Central memory CD4-positive, alpha-beta T cell (primary cell): ENCODE measurements around the gene ATCAY.
"Not testable (repeated sequence)": the region's sequence is repeated elsewhere in the genome, so short reads cannot be mapped to it uniquely, and the experiment has no call there.

Source experiments
- DNase-seq: peaks from one replicate; pipeline ENCODE4 v3.0.0; 2022

ATCAY gene

GRCh38 chr19:3949997-3950859 lies 69.7 kb downstream of the ATCAY start:
- DNase-seq = no peak

- DNase-seq = no peak
Measured at GRCh38 chr19:3950871-3951861, 70.7 kb downstream of the ATCAY start.

DNA sequence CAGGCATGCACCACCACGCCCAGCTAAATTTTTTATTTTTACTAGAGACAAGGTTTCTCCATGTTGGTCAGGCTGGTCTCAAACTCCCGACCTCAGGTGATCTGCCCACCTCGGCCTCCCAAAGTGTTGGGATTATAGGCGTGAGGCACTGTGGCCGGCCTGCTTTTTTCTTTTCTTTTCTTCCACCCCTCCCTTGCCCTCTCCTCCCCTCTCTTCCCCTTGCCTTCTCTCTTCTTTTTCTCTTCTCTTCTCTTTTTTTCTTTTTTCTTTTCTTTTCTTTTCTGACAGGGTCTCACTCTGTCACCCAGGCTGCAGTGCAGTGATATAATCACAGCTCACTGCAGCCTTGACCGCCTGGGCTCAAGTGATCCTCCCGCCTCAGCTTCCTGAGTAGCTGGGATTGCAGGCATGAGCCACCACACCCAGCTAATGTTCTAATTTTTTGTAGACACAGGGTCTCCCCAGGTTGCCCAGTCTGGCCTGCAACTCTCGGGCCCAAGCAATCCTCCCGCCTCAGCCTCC lies 72.3 kb downstream of the ATCAY start:
- DNase-seq = not testable (repeated sequence)

- no peak for DNase-seq
Measured at GRCh38 chr19:3954107-3954506, 73.6 kb downstream of the ATCAY start.

- DNase-seq = not testable (repeated sequence)
Measured at GRCh38 chr19:3955276-3955675, 74.8 kb downstream of the ATCAY start.

GRCh38 chr19:3955688-3956087 lies 75.2 kb downstream of the ATCAY start:
- no peak for DNase-seq

DNA sequence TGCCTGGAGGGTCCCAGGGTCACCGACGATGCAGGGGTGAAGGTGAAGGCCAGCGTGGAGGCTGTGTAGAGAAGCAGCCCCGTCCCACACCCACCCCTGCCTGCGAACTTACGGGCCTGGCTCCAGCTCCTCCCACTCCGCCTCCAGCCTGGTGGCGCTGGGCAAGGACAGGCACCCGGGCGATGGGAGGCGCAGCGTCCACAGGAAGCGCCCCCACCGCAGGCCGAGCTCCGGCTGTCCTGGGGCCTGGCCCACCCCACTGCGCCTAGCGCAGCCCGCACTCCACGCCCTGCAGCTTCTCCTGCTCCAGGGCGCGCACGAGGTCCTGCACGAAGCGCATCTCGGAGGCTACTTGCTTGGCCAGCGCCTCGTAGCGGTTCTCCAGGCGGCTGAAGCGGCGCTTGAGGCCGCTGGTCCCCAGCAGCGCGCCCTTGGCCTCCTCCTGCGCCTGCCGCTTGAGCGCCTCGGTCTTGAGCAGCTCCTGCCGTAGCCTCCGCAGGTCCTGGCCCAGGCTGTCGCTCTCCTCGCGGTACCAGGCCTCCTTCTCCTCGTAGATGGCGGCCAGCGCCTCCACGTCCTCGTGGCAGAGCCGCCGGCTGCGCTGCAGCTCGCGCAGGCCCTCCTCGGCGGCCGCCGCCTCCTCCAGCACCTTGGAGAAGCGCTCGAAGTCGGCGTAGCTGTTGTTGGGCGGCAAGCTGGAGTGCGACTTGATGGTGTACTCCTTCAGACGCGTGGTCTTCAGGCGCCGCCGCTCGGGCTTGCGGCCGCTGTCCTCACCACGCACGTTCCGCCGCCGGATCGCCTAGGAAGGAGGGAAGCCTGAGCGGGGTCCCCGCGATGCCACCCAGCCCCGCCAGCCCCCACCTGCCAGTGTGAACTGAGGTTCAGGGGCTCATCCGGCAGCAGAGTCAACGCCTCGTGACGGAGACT lies 78.6 kb downstream of the ATCAY start:
- DNase-seq = no peak

- no peak for DNase-seq
Measured at GRCh38 chr19:3959766-3960131, 79.3 kb downstream of the ATCAY start.

- no peak for DNase-seq
Measured at GRCh38 chr19:3961007-3961406, 80.5 kb downstream of the ATCAY start.

DNA sequence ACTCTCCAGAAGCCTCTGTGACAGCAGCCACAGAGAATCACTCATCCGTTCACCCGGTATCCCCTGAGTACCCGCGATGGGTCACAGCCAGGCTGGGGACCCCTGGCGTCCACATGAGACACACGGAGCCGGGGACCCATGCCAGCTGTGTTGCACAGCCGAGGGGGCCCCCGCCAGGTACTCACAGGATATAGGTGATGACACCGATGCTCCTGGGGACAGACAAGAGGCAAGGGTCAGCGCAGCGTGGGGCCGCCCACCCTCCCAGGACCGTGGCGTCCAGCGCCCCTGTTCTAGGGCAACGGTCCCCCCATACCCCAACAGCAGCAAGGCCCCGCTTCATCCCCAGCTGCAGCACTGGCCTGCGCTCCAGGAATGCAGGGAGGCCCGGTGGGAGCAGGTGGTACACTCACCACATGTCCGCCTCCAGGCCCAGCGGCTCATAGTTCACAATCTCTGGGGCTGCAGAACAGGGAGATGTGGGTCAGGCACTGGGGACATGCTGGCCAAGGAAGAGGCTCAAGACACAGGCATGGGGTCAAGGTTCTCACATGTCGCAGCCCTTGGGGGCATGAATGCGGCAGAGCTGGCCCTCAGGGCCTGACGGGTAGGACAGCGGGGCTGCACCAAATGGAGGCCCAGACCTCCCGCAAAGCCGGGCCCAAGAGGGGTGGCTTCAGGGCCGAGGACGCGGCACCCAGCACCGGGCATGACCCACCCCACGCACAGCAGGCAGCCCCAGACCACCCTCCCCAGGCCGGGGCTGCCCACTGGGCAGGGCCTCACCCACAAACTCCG lies 83.2 kb downstream of the ATCAY start:
- no peak for DNase-seq

GRCh38 chr19:3964256-3965194 lies 84.0 kb downstream of the ATCAY start:
- no peak for DNase-seq

GRCh38 chr19:3966051-3967017 lies 85.8 kb downstream of the ATCAY start:
- no peak for DNase-seq

- not testable (repeated sequence) for DNase-seq
Measured at GRCh38 chr19:3967983-3968382, 87.5 kb downstream of the ATCAY start.

- no peak for DNase-seq
Measured at GRCh38 chr19:3968556-3969434, 88.3 kb downstream of the ATCAY start.

DNA sequence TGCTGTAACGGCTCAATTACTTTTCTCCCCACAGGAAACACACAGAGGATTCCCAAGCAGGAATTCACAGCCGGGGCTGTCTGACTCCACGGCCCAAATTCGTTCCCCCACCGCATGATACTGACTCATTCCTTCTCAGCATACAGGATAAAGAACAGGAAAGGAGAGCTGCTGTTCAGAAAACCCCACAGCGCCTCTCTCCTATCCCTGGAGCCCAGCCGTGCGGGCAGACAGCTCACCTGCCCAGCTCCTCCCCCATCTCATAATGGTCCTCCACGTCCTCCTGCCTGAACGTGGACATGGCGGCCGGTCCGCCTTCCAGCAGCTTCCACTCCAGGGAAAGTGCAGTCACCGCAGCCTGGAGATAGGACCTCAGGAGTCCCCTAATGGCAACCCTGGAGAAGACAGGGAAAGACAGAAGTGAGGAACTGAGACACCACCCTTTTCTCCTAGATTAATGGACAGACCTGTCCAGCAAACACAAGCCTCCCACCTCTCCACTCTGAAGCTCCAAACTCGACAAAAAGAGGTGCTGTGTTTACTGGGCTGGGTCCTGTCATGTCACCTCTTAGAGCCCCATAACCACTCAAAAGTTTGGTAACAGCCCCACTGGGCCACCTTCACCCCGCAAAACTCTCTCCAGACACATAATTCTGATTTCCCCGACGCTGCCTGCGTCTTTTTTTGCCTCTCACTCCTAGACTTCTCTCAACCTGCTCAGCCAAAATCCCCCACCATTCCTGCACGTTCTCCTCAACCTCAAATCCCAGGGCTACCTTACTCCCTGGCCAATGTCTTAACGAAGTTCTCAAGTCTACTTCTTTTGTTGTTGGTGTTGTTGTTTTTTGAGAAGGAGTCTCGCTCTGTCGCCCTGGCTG lies 89.2 kb downstream of the ATCAY start:
- DNase-seq = no peak

- DNase-seq = no peak
Measured at GRCh38 chr19:3970313-3970807, 89.9 kb downstream of the ATCAY start.
